GM21737 (cell line): Measurements from ENCODE around the gene AKR1D1.
"Not testable (repeated sequence)": the region's sequence is repeated elsewhere in the genome, so short reads cannot be mapped to it uniquely, and the experiment has no call there.

ENCODE experiments used
- ATAC-seq: cut with Tn5 transposase; IDR thresholded peaks from one replicate; pipeline ENCODE4 v1.9.1; 2021; ENCODE audit warnings: mild to moderate bottlenecking, moderate library complexity; ENCODE audit not compliant: unreplicated experiment

AKR1D1 gene

DNA sequence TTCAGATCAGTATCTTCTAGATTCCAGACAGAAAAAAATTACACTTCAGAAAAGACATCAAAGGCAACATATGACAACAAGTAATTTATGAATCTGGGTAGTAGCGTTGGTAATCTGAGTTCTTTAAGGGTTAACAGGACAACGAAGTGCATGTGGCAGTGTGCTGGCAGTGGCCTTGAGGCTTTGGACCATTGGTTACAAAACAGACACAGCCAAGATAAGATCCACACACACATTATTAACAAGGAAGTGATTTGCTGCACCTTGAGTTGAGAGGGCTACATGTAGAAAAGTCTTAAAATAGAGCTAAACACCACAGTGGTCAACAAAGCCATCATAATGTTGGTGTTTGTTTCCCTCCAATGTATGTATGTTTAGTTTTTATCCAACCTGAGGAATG, 40.6 kb downstream of the AKR1D1 start:
- no peak for ATAC-seq

DNA sequence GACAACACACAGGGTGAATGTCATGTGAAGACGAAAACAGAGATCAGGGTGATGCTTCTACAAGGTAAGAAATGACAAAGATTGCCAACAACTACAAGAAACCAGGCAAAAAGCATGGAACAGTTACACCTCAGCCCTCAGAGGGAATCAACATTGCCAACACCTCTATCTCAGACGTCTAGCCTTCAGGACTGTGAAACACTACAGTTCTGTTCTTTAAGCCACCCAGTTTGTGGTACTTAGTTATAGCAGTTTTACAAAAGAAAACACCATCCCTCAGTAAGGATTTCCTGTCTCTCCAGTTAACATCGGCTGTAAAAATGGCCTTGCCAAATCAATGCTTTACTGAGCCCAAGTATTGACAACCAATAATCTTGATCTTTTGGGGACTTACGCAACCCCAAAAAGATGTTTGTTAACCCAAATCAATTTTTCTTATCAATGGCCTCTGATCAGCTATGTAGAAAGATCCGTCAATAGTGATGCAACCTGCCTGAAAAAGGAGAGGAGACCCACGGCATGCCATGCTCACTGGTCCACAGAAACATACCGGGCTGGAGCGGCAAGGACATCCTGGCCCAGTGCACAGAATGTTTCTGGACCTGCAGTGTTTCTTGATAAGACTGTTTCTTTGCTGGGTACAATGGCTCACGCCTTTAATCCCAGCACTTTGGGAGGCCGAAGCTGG, 44.0 kb downstream of the AKR1D1 start:
- ATAC-seq = no peak

DNA sequence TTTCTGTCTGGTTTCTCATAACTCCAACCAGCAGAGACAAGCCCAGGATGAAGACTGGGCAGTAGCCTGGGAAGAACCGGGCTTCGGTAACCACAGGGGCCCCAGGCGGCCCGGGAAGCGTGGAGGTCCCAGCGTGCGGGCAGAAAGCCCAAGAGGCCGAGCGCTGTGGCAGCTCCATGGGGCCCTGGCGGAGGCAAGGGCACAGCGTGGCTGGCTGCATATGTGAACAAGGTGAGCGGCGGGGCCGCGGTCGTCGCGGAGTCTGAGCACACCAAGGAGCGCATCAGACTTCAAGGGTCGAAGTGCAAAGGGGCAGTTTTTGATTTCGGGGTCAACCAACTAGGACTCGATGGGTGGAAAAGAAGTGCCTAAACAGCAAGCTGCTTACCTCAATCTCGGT, 45.9 kb downstream of the AKR1D1 start:
- no peak for ATAC-seq

DNA sequence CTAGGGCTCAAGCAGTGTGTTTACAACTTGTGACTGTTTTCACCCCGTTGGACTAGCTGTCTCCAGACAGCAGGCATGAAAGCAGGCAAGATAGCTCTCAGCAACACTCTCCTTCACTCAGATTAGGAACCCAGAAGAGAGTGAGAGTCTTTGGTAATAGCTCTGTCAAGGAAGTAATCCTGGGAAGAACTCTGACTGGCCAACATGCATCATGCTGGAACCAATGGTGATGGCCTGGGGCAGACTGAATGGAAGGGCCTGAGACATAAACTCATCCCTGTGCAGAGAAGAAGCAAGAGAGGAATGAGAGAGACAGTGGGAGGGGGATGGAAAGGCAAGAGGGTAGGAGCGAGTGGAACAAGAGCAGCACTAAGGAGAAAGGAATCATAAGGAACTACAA, 48.9 kb downstream of the AKR1D1 start:
- ATAC-seq = no peak

DNA sequence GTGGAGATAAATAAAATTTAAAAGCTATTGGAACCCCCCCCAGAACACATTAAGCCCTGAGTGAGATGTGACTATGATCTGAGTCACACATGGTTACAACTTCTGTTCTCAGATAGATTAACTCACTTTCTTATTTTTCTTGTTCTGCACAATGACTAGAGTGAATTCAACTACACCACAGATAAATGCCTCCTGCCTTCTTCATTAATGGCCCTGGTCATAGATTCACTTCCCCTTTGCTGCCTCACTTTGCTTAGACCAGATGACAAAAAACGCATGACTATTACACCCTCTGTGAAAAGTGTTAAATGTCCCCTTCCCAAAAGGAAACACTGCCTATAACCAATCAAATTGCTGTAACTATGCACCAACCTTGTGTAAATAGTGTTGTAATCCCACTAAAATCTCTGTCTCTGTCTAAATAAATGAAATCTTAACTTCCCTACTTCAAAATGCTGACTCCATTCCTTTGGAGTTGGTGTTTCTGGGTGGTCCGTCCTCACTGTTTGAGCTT, 49.4 kb downstream of the AKR1D1 start:
- ATAC-seq = peak; percentile 70

DNA sequence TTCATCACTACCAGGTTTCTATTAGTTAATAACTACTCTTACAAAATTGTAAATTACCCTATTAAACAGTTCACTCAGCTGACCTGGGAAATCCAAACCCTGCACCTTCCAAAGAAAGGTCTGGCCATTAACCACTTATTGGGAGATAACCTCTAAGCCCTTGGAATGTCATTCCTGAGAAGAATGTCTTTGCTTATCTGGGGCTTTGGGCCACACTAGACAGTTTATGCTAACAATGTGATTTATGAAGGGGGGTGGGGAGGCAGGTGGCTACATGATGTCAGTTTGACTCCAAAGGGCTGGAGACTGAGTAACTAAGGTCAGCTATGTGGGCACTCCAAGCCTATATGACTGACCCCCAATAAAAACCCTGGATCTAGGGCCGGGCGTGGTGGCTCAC, 50.7 kb downstream of the AKR1D1 start:
- ATAC-seq = no peak

DNA sequence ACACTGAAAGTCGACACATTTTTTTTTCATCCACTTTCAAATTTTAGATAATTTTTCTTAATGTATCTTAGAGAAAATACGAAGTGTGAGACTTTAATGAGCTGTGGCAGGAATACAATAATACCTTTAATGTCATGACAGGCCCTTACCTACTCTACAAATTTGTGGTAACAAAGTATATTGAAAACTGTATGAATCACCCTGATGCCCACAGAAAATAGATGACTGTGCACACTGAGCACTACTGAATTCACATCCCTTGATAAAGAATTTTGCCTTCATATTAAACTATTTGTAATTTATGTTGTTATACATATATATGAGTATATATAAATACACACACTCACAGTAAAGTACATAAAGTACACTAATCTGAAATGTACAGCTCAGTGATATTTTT, 51.7 kb downstream of the AKR1D1 start:
- ATAC-seq = no peak

DNA sequence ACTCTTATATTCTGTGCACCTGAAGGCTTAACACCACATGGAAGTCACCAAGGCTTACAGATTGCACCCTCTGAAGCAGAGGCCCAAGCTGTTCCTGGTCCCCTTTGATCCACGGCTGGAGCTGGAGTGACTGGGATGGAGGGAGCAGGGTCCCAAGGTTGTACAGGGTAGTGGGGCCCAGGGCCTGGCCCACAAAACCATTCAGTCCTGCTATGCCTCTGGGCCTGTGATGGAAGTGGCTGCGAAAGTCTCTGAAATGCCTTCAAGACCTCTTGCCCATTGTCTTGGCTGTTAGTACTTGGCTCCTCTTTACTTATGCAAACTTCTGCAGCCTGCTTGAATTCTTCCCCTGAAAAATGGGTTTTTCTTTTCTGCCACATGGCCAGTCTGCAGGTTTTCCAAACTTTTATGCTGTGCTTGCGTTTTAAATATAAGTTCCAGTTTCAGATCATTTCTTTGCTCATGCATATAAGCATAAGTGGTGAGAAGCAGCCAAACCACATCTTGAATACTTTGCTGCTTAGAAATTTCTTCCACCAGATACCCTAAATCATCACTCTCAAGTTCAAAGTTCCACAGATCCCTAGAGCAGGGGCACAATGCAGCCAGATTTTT, 53.4 kb downstream of the AKR1D1 start:
- no peak for ATAC-seq

DNA sequence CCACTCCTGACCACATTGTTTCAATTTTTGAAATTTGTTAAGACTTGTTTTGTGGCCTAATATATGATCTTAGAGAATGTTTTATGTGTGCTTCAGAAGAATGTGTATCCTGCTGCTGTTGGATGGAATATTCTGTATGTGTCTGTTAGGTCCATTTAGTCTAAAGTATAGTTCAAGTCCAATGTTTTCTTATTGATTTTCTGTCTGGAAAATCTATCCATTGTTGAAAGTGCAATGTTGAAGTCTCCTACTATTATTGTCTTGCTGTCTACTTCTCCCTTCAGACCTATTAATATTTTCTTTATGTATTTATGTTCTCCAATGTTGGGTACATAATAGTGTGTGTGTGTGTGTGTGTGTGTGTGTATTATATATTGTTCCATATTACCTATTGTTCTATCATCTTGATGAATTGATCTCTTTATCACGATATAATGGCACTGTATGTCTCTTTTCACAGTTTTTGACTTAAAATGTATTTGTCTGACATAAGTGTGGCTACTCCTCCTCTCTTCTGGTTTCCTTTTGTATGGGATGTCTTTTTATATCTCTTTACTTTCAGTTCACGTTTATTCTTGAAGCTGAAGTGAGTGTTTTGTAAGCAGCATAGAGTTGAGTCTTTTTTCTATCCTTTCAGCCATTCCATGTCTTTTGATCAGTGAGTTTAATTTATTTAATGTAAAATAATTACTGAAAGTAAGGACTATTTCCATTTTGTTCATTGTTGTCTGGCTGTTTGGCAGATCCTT, 61.3 kb downstream of the AKR1D1 start:
- no peak for ATAC-seq

DNA sequence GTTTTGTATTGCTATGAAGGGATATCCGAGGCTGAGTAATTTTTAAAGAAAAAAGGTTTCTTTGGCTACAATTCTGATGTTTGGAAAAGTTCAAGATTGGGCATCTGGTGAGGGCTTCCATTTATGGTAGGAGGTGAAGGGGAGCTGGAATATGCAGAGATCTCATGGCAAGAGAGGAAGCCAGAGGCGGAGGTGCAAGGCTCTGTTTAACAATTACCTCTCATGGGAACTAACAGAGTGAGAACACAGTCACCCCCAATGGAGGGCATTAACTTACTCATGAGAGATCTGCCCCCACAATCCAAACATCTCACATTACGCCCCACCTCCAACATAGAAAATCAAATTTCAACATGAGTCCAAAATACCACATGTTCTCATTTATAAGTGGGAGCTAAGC, 62.0 kb downstream of the AKR1D1 start:
- ATAC-seq = no peak

DNA sequence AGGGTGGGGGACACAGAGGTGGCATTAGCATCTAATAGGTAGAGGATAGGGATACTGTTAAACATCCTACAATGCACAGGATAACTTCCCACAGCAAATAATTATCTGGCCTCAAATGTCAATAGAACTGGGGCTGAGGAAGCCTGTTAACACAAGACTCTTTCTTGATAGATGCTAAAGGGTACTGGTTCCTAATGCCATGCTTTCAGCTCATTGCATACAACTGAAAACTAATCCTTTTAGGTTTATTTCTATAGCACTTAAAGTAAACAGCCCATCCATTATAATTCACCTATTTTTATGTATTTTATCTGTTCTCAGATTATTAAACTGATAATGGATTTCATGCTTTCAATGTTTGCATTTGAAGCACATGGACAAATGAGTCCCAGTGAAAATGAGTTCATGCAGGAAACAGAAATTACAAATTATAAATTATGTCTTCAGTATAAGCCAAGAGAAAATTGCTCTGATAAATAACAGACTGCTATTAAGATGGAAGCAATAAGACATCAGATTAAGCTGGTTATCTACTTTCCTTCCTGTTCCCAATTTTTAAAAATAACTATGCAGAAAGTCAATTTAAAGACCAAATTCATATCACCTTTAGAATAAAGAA, 66.4 kb downstream of the AKR1D1 start:
- no peak for ATAC-seq

DNA sequence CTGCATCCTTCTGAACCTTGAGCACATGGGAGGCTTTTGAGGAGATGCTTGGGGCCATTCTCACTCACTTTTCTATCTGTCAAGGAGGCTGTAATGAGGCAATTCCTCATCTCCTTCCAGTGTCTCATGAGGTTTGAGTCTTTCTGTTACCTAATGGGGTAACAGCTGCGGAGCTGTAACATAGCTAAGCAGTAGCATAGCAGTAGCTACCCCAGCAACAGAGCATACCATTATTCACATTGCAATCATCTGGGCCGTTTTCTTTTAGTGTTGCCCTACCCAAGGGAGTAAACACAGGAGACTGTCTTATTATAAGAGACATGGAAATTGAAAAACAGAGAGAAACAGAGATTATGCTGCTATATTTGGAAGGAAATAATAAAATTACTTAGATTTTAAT, 68.7 kb downstream of the AKR1D1 start:
- no peak for ATAC-seq

DNA sequence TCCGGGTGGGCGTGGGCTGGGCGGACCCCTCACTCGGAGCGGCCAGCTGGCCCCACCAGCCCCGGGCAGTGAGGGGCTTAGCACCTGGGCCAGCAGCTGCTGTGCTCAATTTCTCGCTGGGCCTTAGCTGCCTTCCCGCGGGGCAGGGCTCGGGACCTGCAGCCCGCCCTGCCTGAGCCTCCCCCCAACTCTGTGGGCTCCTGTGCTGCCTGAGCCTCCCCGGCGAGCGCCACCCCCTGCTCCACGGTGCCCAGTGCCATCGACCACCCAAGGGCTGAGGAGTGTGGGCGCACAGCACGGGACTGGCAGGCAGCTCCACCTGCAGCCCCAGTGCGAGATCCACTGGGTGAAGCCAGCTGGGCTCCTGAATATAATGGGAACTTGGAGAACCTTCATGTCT, 70.0 kb downstream of the AKR1D1 start:
- ATAC-seq = not testable (repeated sequence)

DNA sequence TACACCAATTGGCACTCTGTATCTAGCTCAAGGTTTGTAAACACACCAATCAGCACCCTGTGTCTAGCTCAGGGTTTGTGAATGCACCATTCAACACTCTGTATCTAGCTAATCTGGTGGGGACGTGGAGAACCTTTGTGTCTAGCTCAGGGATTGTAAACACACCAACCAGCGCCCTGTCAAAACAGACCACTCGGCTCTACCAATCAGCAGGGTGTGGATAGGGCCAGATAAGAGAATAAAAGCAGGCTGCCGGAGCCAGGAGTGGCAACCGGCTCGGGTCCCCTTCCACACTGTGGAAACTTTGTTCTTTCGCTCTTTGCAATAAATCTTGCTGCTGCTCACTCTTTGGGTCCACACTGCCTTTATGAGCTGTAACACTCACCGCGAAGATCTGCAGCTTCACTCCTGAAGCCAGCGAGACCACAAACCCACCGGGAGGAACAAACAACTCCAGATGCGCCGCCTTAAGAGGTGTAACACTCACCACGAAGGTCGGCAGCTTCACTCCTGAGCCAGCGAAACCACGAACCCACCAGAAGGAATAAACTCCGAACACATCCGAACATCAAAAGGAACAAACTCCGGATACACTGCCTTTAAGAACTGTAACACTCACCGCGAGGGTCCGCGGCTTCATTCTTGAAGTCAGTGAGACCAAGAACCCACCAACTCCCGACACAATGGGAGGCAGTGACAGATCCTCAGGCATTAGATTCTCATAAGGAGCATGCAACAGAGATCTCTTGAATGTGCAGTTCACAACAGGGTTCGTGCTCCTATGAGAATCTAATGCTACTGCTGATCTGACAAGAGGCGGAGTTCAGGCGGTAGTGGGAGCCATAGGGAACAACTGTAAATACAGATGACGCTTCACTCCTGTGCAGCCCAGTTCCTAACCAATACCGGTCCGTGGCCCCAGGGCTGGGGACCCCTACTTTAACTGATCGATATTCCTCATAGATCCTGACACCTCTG, 70.8 kb downstream of the AKR1D1 start:
- ATAC-seq = not testable (repeated sequence)

DNA sequence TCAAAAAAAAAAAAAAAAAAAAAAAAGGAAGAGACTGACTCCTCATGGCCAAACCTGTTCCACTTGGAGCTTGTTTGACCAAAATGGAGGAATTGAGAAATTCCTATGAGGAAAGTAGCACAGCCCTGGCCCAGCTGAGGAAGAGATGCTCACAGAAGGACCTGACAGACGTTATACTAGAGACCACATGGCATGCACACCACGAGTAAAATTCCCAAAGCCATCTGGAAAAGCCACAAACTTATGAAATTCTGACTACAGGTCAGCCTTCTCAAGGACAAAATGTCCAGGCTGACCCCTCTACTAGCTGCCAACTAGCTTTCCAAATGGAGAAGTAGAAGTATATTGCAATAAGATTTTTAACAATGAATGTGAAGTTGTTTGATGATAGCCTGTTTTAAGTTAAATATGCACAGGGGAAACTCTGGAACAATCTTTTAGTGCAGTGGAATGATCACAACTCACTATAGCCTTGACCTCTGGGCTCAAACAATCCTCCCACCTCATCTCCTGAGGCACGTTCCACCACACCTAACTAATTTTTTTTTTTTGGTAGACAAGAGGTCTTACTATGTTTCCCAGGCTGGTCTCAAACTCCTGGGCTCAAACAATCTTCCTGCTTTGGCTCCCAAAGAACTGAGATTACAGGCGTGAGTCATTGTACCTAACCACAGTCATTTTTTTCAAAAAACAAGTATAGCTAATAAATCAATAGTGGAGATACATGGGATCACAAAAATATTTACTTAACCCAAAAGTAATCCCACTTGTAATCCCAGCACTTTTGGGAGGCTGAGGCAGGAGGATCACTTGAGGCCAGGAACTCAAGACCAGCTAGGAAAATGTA, 75.7 kb downstream of the AKR1D1 start:
- no peak for ATAC-seq

DNA sequence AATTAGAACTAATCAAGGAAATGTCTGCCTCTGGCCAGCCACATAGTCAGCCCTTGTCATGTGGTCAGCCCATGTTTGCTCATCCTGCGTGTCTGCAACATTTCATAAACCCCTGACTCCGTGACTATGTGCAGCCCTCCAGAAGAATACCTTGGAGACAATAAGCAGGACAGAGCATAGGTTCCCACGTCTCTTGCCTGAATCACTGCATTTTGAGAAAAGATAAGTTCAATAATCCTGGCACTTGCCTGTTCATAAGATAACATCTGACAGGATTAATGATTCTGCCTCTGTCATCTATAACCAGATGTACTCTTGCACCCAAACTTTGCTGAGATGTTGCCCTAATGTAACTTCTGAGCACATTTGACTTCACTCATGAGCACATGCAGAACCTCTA, 78.4 kb downstream of the AKR1D1 start:
- no peak for ATAC-seq

DNA sequence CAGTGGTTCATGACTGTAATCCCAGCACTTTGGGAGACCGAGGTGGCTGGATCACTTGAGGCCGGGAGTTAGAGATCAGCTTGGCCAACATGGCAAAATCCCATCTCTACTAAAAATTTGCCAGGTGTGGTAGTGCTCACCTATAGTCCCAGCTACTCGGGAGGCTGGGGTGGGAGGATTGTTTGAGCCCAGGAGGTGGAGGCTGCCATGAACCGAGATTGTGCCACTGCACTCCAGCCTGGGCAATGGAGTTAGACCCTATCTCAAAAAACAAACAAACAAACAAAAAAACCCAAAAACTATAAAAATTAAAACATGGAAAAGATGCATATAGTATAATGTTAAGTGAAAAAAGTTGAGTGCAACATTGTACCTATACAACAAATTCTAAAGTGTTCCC, 81.4 kb downstream of the AKR1D1 start:
- no peak for ATAC-seq

DNA sequence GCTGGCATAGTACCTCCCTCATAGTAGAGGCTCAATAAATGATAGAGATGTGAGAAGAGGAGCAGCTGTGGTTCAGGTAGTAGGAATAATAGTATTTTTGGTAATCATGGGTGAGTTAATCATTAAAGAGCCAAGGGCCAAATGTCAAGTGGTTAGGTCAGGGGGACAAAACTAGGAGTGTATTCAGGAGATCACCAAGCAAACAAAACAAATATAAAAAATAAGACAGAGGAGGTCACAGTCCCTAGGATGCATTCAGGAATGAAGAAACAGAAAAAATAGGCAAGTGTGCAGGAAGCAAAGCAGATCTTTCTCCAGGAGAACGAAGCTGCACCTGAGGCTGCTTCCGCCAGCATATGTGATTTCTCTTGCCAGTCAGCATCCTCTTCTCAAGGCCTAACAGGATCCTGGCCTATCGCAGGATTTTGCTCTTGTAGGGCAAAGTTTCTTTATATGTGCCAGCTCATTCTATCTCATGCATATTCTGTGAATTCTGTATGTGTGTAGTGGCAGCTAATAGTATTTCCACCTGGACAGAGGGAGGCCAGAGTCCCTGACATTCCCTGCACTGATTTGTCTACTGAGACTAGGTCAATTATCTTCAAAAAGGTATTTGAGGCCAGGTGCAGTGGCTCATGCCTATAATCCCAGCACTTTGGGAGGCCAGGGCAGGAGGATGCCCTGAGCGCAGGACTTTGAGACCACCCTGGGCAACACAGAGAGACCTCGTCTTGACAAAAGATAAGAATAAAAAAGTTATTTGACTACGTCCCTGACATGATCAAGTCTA, 82.7 kb downstream of the AKR1D1 start:
- ATAC-seq = no peak

DNA sequence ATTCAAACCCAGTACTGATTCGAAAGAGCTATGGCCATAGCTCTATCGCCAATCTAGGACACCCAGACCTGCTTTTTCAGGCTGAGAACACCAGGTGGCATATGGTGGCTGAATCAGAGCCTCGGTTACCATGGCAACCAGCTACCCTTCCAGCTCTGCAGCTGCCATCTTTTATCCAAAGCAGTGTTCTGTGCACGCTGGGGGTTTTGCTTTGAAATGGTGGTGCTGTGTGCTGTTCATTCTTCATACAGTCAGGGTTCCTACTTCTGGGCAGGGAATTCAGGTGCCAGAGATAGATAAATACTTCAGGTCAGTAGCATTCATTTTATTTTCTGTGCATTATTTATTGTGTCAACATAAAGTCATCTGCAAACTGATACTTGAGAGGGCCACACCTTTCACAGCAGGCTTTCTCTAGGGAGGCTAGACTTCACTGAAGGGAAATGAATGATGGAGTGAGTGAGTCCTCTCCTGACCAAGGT, 85.4 kb downstream of the AKR1D1 start:
- peak; percentile 100 for ATAC-seq
